HG03575 (cell line): Measurements from ENCODE around the gene CELSR2.

Experiments used
- ATAC-seq: cut with Tn5 transposase; IDR thresholded peaks from one replicate; pipeline ENCODE4 v1.9.1; 2021; ENCODE audit not compliant: unreplicated experiment, insufficient number of reproducible peaks, low FRiP score; ENCODE audit errors: extremely low read depth

The CELSR2 gene

DNA sequence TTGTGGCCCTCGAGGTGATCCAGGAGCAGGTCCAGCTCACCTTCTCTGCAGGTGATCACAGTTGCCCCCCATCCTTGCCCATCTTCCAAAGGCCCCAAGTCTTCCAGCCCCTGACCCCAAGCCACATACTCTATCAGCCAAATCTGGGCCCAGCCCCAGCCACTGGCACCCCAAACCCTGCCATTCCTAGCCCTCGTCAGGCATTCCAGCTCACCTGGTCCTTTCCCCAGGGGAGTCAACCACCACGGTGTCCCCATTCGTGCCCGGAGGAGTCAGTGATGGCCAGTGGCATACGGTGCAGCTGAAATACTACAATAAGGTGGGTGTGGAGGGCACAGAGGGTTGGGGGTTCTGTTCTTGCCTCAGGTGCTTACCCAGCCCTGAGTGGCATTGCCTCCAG lies 12.2 kb downstream of the CELSR2 start:
- ATAC-seq = no peak

DNA sequence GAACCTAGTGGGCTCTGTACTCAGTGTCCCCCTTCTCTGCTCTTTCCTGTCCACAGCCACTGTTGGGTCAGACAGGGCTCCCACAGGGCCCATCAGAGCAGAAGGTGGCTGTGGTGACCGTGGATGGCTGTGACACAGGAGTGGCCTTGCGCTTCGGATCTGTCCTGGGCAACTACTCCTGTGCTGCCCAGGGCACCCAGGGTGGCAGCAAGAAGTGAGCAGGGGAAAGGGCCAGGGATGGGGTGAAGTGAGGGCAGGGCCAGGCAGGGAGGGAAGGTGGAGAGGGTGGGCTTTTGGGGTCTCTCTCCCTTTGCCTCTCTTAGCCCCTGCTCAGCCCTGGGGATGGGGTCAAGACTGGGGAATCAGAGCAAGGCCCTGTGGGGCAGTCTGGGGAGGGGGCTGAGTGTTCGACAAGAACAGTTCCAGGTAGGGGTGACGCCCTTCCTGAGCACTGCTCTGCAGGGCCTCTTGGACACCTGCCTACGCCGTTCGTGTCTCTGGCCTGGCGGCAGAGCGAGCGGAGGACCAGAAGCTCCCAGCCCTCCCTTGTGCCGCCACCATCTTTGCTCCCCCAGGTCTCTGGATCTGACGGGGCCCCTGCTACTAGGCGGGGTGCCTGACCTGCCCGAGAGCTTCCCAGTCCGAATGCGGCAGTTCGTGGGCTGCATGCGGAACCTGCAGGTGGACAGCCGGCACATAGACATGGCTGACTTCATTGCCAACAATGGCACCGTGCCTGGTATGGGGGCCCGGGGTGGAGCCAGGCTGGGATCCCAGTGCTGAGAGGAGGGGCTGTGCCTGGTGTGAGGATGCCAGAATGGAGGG lies 13.1 kb downstream of the CELSR2 start:
- ATAC-seq = no peak

DNA sequence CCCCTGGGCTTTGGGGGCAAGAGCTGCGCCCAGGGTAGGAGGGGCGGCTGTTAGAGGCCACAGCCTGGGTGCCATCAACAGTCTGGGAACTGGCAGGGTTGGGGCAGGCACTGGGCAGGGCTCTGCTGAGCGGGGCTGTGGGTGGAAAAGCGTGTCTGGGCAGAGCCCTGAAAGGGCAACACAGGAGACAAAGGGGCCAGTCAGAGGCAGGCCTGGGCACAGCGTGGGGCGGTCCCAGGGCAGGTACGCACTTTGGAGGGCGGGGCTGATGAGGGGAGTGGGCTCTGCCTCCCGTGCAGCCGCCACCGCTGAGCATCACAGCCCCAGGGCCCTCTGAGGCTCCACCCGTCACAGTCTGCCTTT lies 13.9 kb downstream of the CELSR2 start:
- no peak for ATAC-seq

DNA sequence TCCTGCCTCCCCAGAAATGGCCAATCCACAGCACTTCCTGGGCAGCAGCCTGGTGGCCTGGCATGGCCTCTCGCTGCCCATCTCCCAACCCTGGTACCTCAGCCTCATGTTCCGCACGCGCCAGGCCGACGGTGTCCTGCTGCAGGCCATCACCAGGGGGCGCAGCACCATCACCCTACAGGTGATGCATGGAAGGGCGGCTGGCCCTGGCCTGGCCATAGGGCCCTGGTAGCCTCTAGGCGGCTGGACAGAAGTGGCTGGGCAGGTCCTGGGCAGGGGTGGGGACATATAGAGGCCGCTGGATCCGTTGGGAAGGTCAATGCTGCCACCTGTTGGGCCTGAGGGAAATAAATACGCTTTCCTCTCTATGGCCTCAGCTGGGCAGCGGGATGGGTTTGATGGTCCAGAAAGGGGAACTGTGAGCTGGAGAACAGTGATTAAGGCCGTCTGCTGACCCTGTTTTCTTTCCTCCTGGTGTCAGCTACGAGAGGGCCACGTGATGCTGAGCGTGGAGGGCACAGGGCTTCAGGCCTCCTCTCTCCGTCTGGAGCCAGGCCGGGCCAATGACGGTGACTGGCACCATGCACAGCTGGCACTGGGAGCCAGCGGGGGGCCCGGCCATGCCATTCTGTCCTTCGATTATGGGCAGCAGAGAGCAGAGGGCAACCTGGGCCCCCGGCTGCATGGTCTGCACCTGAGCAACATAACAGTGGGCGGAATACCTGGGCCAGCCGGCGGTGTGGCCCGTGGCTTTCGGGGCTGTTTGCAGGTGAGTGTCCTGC lies 14.4 kb downstream of the CELSR2 start:
- no peak for ATAC-seq

DNA sequence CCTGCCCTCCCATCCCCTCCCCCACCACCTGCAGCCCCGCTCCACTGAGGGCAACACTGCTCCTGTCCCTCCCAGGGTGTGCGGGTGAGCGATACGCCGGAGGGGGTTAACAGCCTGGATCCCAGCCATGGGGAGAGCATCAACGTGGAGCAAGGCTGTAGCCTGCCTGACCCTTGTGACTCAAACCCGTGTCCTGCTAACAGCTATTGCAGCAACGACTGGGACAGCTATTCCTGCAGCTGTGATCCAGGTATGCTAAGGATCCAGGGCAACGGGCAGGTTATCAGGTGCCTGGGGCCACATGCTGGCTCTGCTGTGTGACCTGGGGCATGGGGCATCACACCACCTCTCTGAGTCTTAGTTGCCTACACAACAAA lies 15.0 kb downstream of the CELSR2 start:
- ATAC-seq = no peak

- ATAC-seq = no peak
Observed at GRCh38 chr1:109265016-109265415, 15.7 kb downstream of the CELSR2 start.

- no peak for ATAC-seq
Observed at GRCh38 chr1:109265741-109266330, 16.5 kb downstream of the CELSR2 start.

DNA sequence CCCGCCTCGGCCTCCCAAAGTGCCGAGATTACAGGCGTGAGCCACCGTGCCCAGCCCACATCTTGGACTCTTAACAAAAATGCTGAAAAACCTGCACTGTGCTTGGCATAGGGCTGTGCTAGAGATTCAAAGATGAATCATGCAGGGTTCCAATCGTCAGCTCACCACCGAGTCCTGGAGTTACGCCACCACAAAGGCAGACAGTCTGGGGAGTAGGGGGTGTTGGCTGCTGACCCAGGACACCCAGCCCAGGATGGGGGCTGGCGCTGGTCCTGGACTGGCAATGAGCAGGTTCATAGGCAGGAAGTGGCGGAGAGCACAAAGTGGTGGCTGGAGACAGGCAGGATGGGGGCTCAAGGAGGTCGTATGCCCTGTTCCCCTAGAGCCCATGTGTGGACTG lies 17.6 kb downstream of the CELSR2 start:
- ATAC-seq = no peak

DNA sequence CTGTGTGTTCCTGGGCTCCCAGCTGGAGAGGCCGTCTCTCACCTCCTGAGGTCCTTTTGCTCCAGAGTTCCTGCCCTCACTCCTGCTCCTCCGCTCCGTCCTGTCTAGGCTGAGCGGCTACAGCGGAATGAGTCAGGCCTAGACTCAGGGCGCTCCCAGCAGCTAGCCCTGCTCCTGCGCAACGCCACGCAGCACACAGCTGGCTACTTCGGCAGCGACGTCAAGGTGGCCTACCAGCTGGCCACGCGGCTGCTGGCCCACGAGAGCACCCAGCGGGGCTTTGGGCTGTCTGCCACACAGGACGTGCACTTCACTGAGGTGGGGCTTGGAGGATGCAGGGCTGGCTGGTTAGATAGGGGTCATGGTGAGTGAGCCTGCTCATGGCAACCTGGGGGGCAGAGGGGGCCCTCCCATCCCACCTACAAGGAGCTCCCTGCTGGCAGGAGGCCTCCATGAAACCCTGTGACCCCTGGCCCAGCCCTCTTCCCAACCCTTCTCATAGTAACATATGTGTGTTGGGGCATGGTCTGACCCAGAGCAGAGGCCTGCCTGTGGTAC lies 18.5 kb downstream of the CELSR2 start:
- ATAC-seq = no peak

DNA sequence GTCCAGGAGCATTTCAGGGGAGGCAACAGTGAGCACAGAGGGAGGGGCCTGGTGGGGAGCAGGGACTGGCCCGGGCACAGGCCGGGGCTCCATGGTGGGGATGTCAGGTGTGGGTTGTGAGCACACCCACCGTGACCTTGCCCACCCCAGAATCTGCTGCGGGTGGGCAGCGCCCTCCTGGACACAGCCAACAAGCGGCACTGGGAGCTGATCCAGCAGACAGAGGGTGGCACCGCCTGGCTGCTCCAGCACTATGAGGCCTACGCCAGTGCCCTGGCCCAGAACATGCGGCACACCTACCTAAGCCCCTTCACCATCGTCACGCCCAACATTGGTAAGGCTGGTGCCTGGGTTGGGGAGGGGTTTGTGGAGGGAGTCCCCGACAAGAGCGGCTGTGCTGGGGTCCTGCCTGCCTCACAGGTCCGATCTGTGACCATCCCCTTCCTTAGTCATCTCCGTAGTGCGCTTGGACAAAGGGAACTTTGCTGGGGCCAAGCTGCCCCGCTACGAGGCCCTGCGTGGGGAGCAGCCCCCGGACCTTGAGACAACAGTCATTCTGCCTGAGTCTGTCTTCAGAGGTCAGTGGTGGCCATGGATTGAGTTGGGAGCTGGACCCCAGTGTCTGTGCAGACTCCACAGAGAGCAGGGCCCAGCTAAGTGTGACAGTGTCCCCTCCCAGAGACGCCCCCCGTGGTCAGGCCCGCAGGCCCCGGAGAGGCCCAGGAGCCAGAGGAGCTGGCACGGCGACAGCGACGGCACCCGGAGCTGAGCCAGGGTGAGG lies 19.3 kb downstream of the CELSR2 start:
- no peak for ATAC-seq

DNA sequence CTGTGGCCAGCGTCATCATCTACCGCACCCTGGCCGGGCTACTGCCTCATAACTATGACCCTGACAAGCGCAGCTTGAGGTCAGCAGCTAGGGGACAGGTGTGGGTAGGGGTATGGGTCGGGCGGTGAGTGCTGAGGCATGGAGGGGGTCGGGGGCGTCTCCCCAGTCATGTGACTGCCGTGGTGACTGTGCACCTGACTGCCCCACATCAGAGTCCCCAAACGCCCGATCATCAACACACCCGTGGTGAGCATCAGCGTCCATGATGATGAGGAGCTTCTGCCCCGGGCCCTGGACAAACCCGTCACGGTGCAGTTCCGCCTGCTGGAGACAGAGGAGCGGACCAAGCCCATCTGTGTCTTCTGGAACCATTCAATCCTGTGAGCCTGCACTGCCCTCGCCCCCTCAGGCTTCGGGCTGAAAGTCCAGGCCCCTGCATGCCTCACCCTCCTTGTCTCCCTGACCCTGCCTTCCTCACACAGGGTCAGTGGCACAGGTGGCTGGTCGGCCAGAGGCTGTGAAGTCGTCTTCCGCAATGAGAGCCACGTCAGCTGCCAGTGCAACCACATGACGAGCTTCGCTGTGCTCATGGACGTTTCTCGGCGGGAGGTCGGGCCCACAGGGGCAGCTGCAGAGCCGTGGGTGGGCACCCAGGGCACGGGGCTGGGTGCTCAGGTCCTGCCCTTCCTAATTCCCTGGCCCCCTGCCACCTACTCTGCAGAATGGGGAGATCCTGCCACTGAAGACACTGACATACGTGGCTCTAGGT lies 20.1 kb downstream of the CELSR2 start:
- ATAC-seq = no peak

DNA sequence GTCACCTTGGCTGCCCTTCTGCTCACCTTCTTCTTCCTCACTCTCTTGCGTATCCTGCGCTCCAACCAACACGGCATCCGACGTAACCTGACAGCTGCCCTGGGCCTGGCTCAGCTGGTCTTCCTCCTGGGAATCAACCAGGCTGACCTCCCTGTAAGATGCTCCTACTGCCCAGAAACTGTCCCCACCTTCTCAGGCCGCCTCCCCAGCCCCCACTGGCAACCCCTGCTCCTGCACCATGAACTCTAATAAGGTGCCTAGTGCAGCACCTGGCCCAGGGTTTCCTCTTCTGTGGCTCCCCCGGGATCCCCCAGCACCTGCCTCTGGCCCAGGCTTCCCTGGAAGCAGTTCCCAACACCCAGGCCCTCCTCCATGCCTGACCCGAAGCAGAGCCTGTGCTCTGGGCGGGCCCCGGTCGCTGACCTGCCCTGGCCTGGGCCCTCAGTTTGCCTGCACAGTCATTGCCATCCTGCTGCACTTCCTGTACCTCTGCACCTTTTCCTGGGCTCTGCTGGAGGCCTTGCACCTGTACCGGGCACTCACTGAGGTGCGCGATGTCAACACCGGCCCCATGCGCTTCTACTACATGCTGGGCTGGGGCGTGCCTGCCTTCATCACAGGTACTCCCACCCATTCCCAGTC lies 20.8 kb downstream of the CELSR2 start:
- ATAC-seq = no peak

DNA sequence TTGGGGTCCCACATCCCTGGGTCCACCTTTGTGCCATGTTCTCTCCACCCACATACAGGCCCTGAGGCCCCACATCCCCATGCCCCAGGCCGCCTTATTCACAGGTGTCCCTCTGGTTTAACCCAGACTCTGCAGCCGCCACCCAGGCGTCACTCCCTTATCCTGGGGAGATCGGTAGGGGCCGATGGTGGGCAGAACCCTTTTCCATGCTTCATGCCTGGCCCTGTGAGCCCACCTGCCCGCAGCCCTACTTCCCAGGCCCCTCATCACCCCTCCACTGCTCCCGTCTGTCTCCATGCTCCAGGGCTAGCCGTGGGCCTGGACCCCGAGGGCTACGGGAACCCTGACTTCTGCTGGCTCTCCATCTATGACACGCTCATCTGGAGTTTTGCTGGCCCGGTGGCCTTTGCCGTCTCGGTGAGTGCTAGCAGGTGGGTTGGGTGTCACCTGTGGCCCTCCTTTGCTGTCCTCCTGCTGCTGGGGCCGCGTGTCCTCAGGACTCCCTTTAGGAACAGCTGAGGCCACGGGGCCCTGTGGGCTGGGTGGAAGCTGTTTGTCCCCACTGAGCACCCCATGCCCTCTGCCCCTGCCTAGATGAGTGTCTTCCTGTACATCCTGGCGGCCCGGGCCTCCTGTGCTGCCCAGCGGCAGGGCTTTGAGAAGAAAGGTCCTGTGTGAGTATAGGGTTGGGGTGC lies 21.4 kb downstream of the CELSR2 start:
- no peak for ATAC-seq

DNA sequence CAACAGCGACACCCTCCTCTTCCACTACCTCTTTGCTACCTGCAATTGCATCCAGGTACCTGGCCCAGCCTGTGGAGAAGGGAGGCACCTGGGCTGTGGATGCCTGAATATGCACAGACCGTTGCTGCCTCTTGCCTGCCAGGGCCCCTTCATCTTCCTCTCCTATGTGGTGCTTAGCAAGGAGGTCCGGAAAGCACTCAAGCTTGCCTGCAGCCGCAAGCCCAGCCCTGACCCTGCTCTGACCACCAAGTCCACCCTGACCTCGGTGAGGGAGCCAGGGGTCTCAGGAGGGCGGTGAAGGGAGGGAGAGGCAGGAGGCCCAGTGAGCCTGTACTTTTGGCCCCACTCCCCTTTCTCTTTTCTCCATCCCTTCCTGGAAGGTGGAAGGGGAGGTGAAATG lies 22.1 kb downstream of the CELSR2 start:
- ATAC-seq = no peak

DNA sequence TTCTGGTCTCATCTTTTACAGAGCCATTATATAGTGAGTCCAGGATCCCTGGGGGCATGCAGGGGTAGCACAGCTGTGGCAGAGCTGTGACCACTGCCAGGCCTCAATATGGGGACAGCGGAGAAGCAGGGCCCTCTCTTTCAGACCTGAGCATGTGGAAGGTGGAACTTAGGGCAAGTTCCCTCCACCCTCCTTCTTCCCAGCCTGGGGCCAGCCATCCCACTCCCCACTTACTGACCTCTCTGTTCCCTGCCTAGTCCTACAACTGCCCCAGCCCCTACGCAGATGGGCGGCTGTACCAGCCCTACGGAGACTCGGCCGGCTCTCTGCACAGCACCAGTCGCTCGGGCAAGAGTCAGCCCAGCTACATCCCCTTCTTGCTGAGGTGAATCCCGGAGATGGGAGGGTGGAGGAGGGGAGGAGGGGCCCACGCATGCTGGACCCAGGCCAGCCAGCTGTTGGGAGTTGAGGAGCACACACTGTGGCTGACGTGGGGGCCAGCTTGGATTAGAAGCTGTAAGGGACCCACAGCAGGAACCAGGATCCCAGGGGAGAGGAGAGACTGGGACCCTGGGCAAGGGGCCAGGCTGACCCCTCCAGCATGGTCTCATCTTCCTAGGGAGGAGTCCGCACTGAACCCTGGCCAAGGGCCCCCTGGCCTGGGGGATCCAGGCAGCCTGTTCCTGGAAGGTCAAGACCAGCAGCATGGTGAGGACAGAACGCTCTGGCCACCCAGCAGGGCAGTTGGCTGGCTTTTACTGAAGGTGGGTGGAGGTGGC lies 22.9 kb downstream of the CELSR2 start:
- no peak for ATAC-seq

- no peak for ATAC-seq
Observed at GRCh38 chr1:109272831-109273547, 23.6 kb downstream of the CELSR2 start.
